Omental fat pad (tissue), 4 donors: ENCODE data around the gene N4BP2L1. TPM values are rescaled to one million over a fixed set of nuclear protein-coding genes. Genes with fewer than 3 reads are reported as not detected.

ENCODE experiments used
- ATAC-seq: fragments of 150-250 bp; one replicate; pipeline ENCODE4 v1.9.1; 2016; ENCODE audit warnings: mild to moderate bottlenecking, moderate library complexity; ENCODE audit not compliant: low FRiP score
- DNase-seq: peaks from one replicate; pipeline ENCODE4 v3.0.0-alpha.2; 2019; ENCODE audit warnings: low spot score
- total RNA-seq, 4 donors: library from RNA; depleted of rRNA; stranded (reverse); fragments of >200 nt; gene quantifications; one replicate each; pipeline ENCODE4 v1.1.0, GENCODE V29; 2016
- TF ChIP-seq, protein P1 (sequence below), 3 donors: fragments of 450-650 bp; IDR thresholded peaks; one replicate each; pipeline ENCODE4 v1.5.1; 2016 to 2017; ENCODE audit warnings: antibody characterized with exemption in 3 of 3, mild to moderate bottlenecking in 3 of 3, moderate library complexity in 2 of 3

N4BP2L1 gene
- total RNA-seq, 4 donors from 2014 or later: 10.6 to 28.4 (median 16.3) TPM

DNA sequence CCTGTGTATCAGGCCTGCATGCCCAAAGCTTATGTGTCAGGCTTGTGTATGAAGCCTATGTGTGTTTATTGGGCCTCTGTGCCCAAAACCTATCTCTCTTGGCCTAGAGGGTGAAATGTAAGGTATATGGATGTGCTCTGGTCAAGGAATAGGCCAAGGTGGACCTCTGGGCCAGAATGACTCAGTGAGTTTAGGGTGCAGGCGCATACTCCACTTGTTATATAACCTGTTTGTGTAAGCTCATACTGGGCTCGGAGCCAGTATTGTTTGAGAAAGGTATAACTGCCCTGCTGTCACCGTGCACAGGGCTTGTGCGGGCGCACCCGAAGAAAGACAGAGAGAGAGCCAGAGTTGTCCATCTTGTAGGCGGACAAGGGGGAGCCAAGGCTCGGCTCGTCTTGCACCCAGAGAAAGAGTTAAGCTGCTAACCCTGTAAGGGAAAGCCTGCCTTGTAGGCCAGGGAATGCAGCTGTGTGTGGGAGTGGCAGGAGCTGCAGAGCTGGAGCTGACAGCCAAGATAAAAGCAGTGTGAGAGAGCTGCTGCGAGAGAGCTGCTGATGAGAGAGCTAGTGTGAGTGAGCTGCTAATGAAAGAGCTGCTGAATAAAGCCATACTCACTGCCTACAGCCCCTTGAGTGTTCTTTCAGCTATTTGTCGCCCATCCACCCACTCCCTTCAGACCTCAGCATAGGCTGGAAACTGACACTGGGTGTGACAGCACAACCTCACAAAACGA lies 43.4 kb upstream of the N4BP2L1 start:
- TF ChIP-seq, protein P1, sequence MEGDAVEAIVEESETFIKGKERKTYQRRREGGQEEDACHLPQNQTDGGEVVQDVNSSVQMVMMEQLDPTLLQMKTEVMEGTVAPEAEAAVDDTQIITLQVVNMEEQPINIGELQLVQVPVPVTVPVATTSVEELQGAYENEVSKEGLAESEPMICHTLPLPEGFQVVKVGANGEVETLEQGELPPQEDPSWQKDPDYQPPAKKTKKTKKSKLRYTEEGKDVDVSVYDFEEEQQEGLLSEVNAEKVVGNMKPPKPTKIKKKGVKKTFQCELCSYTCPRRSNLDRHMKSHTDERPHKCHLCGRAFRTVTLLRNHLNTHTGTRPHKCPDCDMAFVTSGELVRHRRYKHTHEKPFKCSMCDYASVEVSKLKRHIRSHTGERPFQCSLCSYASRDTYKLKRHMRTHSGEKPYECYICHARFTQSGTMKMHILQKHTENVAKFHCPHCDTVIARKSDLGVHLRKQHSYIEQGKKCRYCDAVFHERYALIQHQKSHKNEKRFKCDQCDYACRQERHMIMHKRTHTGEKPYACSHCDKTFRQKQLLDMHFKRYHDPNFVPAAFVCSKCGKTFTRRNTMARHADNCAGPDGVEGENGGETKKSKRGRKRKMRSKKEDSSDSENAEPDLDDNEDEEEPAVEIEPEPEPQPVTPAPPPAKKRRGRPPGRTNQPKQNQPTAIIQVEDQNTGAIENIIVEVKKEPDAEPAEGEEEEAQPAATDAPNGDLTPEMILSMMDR (IDR thresholded peaks at IDR 0.05): no peak
- ATAC-seq (peak; percentile 53), DNase-seq (no peak)

DNA sequence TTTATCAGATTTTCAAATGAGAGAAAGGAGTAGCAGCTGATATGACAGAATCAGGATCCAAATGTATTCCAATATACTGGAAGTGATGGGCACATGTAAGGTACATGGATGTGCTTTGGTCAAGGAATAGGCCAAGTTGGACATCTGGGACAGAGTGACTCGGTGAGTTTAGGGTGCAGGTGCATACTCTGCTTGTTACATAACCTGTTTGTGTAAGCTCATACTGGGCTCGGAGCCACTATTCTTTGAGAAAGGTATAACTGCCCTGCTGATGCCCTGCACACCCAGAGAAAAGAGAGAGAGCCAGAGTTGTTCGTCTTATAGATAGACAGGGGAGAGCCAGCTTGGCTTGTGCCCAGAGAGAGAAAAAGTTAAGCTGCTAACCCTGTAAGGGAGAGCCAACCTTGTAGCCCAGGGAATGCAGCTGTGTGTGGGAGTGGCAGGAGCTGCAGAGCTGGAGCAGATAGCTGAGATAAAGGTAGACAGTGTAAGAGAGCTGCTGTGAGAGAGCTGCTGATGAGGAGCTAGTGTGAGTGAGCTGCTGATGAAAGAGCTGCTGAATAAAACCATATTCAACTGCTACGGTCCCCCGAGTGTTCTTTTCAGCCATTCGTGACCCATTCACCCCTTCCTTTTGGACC lies 40.7 kb upstream of the N4BP2L1 start:
- no peak for ATAC-seq
- no peak for DNase-seq
- TF ChIP-seq, protein P1 (IDR thresholded peaks at IDR 0.05): no peak

DNA sequence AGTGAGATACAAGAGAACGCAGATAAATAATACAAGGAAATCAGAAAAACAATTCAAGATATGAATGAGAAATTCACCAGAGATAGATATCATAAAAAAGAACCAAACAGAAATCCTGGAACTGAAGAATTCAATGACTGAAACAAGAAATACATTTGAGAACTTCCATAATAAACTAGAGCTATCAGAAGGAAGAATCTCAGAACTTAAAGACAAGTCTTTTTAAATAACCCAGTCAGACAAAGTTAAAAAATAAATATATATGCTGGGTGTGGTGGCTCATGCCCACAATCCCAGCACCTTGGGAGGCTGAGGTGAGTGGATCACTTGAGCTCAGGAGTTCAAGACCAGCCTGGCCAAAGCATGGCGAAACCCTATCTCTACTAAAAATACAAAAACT lies 28.7 kb upstream of the N4BP2L1 start:
- no peak for DNase-seq
- TF ChIP-seq, protein P1 (IDR thresholded peaks at IDR 0.05): no peak
- ATAC-seq: no peak

DNA sequence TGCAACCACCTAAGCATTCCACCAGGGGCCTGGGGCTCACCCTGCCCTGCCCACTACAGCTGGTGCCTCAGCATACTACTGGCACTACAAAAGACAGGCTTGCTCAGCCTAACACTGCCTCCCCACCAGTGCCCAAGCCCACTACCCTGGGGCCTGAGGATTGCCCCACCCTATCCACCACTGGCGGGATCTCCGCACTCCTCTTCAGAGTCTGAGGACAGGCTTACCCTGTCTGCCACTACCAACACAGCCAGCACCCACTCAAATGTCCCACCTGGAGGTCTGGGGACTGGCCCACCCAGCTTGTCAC lies 27.6 kb upstream of the N4BP2L1 start:
- ATAC-seq (peak; percentile 23), DNase-seq (no peak)
- TF ChIP-seq, protein P1 (IDR thresholded peaks at IDR 0.05): no peak

DNA sequence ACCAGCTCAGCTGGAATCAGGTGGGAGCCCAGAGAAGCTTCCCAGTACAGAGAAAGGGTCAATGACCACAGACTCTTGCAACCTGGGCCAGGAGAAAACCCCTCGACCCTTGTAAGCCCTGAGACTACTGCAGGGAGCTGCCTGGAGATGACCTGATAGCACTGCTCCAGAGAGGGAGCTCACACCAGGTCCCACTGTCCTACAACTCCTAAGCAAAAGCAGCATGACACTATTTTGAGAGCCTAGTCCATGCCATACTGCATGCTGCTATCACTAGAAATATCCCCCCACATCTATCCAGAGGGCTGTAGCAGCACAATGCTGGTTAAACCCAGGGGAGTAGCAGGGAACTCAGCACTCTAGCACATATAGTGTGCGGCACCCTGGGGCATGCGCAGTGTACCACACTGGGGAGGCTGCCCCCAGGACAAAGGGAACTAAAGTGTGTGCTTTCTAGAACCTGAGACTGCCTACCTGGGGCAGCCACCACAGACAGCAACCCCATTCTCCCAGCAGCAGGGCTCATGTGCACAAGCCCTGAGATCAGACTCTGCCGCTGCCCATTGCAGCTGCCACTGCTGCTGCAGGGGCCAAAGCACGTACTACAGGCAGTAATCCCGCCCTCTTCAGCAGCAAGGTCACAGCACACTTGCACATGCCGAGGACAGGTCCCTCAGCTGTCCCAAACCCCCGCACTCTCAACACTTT lies 27.1 kb upstream of the N4BP2L1 start:
- DNase-seq: no peak
- peak; percentile 14 for ATAC-seq
- TF ChIP-seq, protein P1 (IDR thresholded peaks at IDR 0.05): no peak

DNA sequence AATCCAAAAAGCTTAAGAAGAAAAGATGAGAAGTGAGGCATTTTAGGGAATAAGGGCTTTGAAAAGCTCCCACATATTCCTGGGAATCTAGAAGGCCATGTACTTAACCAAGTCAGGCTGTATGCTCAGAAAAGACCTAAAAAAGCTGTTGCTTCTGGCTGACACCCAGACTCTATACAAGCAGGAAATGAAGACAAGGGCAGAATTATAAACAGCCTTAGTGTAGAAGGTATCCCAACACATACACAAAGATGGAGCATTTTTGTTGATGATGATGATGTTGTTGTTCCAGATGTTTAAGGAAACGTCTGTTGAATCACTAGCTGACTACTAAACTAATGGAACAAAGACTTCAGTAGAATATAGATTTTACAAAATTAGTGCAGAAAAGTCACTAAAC lies 26.1 kb upstream of the N4BP2L1 start:
- DNase-seq: no peak
- TF ChIP-seq, protein P1 (IDR thresholded peaks at IDR 0.05): no peak
- no peak for ATAC-seq
